Right atrium auricular region (tissue), 2 donors: ENCODE measurements around the gene ATP2B2. TPM values are rescaled to one million over a fixed set of nuclear protein-coding genes. Genes with fewer than 3 reads are reported as not detected.

Source experiments
- DNase-seq: peaks from one replicate; pipeline ENCODE4 v3.0.0-alpha.2; 2019; ENCODE audit warnings: low spot score
- H3K27ac ChIP-seq, 2 donors: fragments of 200-600 bp; sonication (generic); 1 replicate in 1 of 2; 2 replicates in 1 of 2; pipeline ENCODE4 v1.5.1; 2016 to 2019
- H3K27me3 ChIP-seq, 2 donors: fragments of 200-600 bp; sonication (generic); one replicate each; pipeline versions ENCODE4 v1.5.1 to v1.6.0; 2017 to 2019
- H3K36me3 ChIP-seq: fragments of 200-600 bp; sonication (generic); one replicate; pipeline ENCODE4 v1.5.1; 2016
- H3K4me1 ChIP-seq, 2 donors: fragments of 200-600 bp; sonication (generic); one replicate each; pipeline versions ENCODE4 v1.5.1 to v1.6.0; 2017 to 2019
- H3K4me3 ChIP-seq, 2 donors: fragments of 200-600 bp; sonication (generic); 1 replicate in 1 of 2; 2 replicates in 1 of 2; pipeline ENCODE4 v1.5.1; 2017 to 2019; ENCODE audit warnings: mild to moderate bottlenecking in 1 of 2, moderate library complexity in 1 of 2
- H3K9me3 ChIP-seq, 2 donors: fragments of 200-600 bp; sonication (generic); one replicate each; pipeline ENCODE4 v1.5.1; 2019
- CTCF ChIP-seq, 2 donors: fragments of 200-600 bp; sonication (generic); IDR thresholded peaks; one replicate each; pipeline ENCODE4 v1.5.1; 2019; ENCODE audit warnings: antibody characterized with exemption in 2 of 2
- total RNA-seq, 2 donors: library from RNA; depleted of rRNA; stranded (reverse); fragments of >200 nt; gene quantifications; one replicate each; pipeline ENCODE4 v1.1.0, GENCODE V29; 2016

ATP2B2 gene
- total RNA-seq, 2 donors from 2014 or later: 0.12 to 0.15 TPM

DNA sequence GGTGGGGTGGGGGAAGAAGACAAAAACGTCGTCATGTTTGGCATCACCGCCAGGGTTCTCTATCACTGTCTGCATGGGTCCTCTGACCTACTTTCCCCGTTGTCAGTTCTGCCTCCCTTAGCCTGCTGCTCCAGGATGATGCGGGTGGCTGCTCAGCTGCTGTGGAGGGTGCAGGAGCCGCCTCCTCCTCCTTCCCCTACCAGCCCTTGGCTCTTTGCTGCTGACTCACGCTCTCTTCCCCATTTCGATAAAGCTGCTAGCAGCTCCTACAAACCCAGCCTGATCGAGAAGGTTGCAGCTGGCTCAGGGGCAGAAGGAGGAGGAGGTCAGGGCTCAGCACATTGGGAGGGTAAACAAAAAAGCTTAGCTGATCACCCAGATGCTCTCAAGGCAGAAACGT lies 135.0 kb downstream of the ATP2B2 start:
- H3K4me3 ChIP-seq: no peak overlapping the region
- peaks cover 0 to 6% of the 10 kb centered on the region in 2 donors for H3K9me3 ChIP-seq
- TF ChIP-seq CTCF (IDR thresholded peaks at IDR 0.05): no peak
- no peaks in the 10 kb centered on the region for H3K27me3 ChIP-seq
- H3K27ac ChIP-seq: no peak overlapping the region
- no peaks in the 10 kb centered on the region for H3K36me3 ChIP-seq
- H3K4me1 ChIP-seq: no peaks in the 10 kb centered on the region
- no peak for DNase-seq

- Histone ChIP-seq H3K36me3 (no peaks in the 10 kb centered on the region), H3K9me3 (peaks cover 0 to 9% of the 10 kb centered on the region in 2 donors), H3K4me1 (no peaks in the 10 kb centered on the region), H3K27me3 (no peaks in the 10 kb centered on the region), H3K27ac (no peak overlapping the region), H3K4me3 (no peak overlapping the region)
- DNase-seq: no peak
- no peak for TF ChIP-seq CTCF (IDR thresholded peaks at IDR 0.05)
Observed at GRCh38 chr3:10368512-10368911, 136.9 kb downstream of the ATP2B2 start.

DNA sequence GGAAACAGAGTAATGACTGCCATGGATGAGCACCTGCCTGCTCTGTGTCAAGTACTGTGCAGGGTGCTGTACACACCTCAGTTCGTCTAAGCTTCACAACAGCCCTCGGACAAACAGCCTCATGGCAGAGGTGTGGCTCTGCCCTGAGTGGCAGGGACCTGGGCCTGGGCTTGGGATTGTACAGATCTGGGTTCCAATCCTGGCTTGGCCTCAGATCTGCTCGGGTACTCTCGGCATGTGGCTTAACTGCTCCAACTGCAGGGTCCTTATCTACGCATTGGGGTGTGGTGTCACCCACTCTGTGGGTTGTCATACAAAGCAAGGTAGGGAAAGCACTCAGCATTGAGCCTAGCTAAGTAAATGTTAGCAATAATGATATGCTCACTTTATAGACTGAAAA lies 137.9 kb downstream of the ATP2B2 start:
- Histone ChIP-seq H3K4me1 (no peaks in the 10 kb centered on the region), H3K4me3 (no peak overlapping the region), H3K27ac (no peak overlapping the region), H3K36me3 (no peaks in the 10 kb centered on the region), H3K9me3 (peaks cover 0 to 13% of the 10 kb centered on the region in 2 donors), H3K27me3 (no peaks in the 10 kb centered on the region)
- TF ChIP-seq CTCF (IDR thresholded peaks at IDR 0.05): no peak
- no peak for DNase-seq

- TF ChIP-seq CTCF (IDR thresholded peaks at IDR 0.05): no peak
- Histone ChIP-seq H3K27ac (no peak overlapping the region), H3K9me3 (peaks cover 0 to 13% of the 10 kb centered on the region in 2 donors), H3K4me1 (no peaks in the 10 kb centered on the region), H3K27me3 (no peaks in the 10 kb centered on the region), H3K36me3 (no peaks in the 10 kb centered on the region), H3K4me3 (no peak overlapping the region)
- DNase-seq: no peak
Observed at GRCh38 chr3:10366651-10367101, 138.7 kb downstream of the ATP2B2 start.

DNA sequence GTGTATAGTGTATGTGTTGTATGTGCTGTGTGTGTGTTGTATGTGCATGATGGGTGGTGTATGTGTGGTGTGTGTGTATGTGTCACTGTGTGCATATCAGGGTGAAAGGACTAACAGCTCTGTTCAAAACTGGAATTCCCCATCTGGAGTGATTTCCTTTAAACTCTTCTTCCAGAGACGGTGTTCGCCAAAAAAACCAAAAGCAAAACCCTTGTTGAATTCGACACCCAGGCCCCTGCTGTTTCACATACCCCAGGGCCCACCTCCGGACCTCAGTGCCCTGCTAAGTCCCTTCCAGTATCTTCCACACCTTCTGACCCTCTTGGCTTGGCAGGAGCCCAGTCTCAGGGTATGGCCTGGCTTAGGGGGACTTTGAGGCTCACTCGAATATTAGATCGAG lies 139.6 kb downstream of the ATP2B2 start:
- no peak overlapping the region for H3K27ac ChIP-seq
- no peak for DNase-seq
- H3K4me3 ChIP-seq: no peak overlapping the region
- peaks cover 0 to 11% of the 10 kb centered on the region in 2 donors for H3K9me3 ChIP-seq
- H3K36me3 ChIP-seq: no peaks in the 10 kb centered on the region
- H3K27me3 ChIP-seq: no peaks in the 10 kb centered on the region
- no peak for TF ChIP-seq CTCF (IDR thresholded peaks at IDR 0.05)
- H3K4me1 ChIP-seq: no peaks in the 10 kb centered on the region

DNA sequence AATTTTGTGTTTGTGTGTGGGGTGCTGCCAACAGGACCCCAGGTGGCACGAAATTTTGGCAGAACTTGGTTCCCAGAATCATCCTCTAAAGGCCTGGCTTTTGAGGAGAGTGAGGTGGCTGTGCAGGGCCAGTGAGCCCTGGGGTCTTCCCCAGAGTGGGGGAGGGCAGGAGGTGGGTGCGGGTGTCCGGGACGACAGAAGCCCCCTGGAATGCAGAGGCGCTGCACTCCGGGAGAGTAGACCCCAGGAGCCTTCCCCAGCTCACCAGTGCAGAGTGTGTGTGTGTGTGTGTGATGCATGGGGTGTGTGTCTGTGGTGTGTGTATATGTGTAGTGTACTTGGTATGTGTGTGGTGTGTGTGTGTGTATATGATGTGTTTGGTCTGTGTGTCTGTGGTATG lies 140.1 kb downstream of the ATP2B2 start:
- TF ChIP-seq CTCF (IDR thresholded peaks at IDR 0.05): no peak
- Histone ChIP-seq H3K4me3 (no peak overlapping the region), H3K36me3 (no peaks in the 10 kb centered on the region), H3K27ac (no peak overlapping the region), H3K27me3 (no peaks in the 10 kb centered on the region), H3K9me3 (peaks cover 0 to 15% of the 10 kb centered on the region in 2 donors), H3K4me1 (no peaks in the 10 kb centered on the region)
- no peak for DNase-seq
